ENCODE data around the gene SLC15A3. TPM values are rescaled to one million over a fixed set of nuclear protein-coding genes. Genes with fewer than 3 reads are reported as not detected.

The SLC15A3 gene
- total RNA-seq, 2 experiments from 2014 or later = 12.6 to 41.4 TPM

DNA sequence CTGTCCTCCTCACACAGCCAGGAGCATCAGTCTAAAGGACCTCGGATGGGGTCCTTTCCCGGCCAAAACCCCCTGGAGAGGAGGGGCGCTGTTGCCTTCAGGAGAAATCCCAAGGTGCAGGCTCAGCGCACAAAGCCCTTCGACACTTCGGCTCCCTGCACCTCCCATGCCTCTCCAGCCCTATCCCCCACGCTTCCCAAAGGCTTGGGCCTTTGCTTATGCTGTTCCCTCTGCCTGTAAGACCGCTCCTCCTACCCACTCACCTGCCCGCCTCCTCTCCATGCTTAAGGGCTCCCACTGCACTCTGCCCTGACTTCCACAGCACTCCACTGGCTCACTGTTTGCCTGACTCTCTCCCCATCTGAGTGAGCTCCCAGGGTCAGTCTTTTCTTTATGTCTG is 13.5 kb downstream of the SLC15A3 start:
- ChIA-PET POLR2A (no interaction called here), CTCF (ENCODE audit: unreplicated experiment) (no interaction called here)
- Histone ChIP-seq H2AFZ (ENCODE audit: low read length) (no peak overlapping the region), H4K20me1 (ENCODE audit: insufficient read depth, low read length) (no peaks in the 10 kb centered on the region), H3K36me3 (ENCODE audit: insufficient read depth, low read length) (peaks cover 20% of the 10 kb centered on the region; the same call in 1 of the 2 replicates), H3K4me1 (ENCODE audit: insufficient read depth, low read length, poor library complexity, severe bottlenecking) (peaks cover 24% of the 10 kb centered on the region), H3K79me2 (ENCODE audit: insufficient read depth, low read depth, low read length) (no peaks in the 10 kb centered on the region), H3K4me3 (ENCODE audit: low read depth, low read length, poor library complexity, severe bottlenecking) (no peak overlapping the region), H3K27ac (ENCODE audit: low read depth, low read length, poor library complexity, severe bottlenecking) (no peak overlapping the region), H3K9me3 (ENCODE audit: low read length) (no peaks in the 10 kb centered on the region), H3K9me2 (ENCODE audit: insufficient read depth, low read length) (no peaks in the 10 kb centered on the region), H3K4me2 (ENCODE audit: low read length) (no peak overlapping the region)
- TF ChIP-seq EZH2phosphoT487 (IDR thresholded peaks at IDR 0.05; ENCODE audit: borderline replicate concordance, low read depth, low read length) = no peak
- TF ChIP-seq, protein P1, sequence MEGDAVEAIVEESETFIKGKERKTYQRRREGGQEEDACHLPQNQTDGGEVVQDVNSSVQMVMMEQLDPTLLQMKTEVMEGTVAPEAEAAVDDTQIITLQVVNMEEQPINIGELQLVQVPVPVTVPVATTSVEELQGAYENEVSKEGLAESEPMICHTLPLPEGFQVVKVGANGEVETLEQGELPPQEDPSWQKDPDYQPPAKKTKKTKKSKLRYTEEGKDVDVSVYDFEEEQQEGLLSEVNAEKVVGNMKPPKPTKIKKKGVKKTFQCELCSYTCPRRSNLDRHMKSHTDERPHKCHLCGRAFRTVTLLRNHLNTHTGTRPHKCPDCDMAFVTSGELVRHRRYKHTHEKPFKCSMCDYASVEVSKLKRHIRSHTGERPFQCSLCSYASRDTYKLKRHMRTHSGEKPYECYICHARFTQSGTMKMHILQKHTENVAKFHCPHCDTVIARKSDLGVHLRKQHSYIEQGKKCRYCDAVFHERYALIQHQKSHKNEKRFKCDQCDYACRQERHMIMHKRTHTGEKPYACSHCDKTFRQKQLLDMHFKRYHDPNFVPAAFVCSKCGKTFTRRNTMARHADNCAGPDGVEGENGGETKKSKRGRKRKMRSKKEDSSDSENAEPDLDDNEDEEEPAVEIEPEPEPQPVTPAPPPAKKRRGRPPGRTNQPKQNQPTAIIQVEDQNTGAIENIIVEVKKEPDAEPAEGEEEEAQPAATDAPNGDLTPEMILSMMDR (conservative IDR thresholded peaks at IDR 0.05; ENCODE audit: low read length) = no peak
- intact Hi-C loops (cut with micrococcal nuclease; ENCODE audit: unreplicated experiment) = no loop called here
- no peak for DNase-seq (ENCODE audit: low spot score)
- BruUV-seq (replicated peaks) = no TSS peak

DNA sequence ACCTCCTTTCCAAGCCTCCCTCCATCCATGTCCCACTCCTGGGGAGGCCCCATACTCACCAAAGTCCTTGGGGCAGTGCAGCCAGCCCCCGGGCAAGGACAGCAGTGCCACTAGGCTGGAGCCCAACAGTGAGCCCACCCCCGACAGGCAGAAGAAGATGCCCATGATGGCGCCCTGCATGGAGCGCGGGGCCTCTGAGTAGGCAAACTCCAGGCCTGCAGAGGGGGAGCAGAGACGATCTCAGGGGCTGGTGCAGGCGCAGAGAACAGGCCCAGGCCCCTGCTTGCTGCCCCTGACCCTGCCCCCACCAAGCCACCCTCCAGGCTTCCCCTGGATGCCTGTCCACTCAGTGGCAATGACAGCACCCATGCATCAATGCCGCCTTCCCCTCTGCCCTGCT is 14.2 kb downstream of the SLC15A3 start:
- Histone ChIP-seq H2AFZ (ENCODE audit: low read length) (no peak overlapping the region), H3K9me3 (ENCODE audit: low read length) (no peaks in the 10 kb centered on the region), H3K36me3 (ENCODE audit: insufficient read depth, low read length) (peaks cover 16% of the 10 kb centered on the region; the same call in 1 of the 2 replicates), H3K4me1 (ENCODE audit: insufficient read depth, low read length, poor library complexity, severe bottlenecking) (peaks cover 31% of the 10 kb centered on the region), H3K9me2 (ENCODE audit: insufficient read depth, low read length) (no peaks in the 10 kb centered on the region), H3K4me3 (ENCODE audit: low read depth, low read length, poor library complexity, severe bottlenecking) (no peak overlapping the region), H3K4me2 (ENCODE audit: low read length) (no peak overlapping the region), H3K79me2 (ENCODE audit: insufficient read depth, low read depth, low read length) (no peaks in the 10 kb centered on the region), H4K20me1 (ENCODE audit: insufficient read depth, low read length) (no peaks in the 10 kb centered on the region), H3K27ac (ENCODE audit: low read depth, low read length, poor library complexity, severe bottlenecking) (no peak overlapping the region)
- DNase-seq (ENCODE audit: low spot score) = no peak
- BruUV-seq (replicated peaks) = no TSS peak
- ChIA-PET POLR2A (no interaction called here), CTCF (ENCODE audit: unreplicated experiment) (no interaction called here)
- TF ChIP-seq, protein P1 (conservative IDR thresholded peaks at IDR 0.05; ENCODE audit: low read length) = no peak
- no peak for TF ChIP-seq EZH2phosphoT487 (IDR thresholded peaks at IDR 0.05; ENCODE audit: borderline replicate concordance, low read depth, low read length)
- intact Hi-C loops (cut with micrococcal nuclease; ENCODE audit: unreplicated experiment) = no loop called here

DNA sequence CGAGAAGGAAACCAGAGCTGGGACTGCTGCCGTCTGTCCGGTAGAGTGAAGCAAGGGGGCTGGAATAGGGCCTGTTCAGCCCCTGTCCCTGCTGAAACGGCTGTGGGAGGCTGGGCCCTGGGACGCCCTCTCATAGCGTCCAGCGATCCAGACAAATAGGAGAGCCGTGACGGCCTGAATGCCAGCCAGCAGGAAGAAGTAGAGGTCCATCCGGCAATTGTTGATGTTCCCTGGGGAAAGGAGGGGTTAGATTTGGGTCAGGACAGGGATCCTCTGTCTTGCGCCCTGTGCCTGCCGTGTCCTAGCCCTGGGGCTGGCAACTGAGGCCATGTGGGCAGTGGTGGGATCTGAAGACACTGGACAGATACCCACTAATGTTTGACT is 14.8 kb downstream of the SLC15A3 start:
- H3K4me1 ChIP-seq (ENCODE audit: insufficient read depth, low read length, poor library complexity, severe bottlenecking) = peaks cover 31% of the 10 kb centered on the region
- no peak overlapping the region for H3K4me3 ChIP-seq (ENCODE audit: low read depth, low read length, poor library complexity, severe bottlenecking)
- DNase-seq (ENCODE audit: low spot score) = no peak
- no peaks in the 10 kb centered on the region for H4K20me1 ChIP-seq (ENCODE audit: insufficient read depth, low read length)
- no peak overlapping the region for H2AFZ ChIP-seq (ENCODE audit: low read length)
- no peak overlapping the region for H3K4me2 ChIP-seq (ENCODE audit: low read length)
- peaks cover 15% of the 10 kb centered on the region; the same call in 1 of the 2 replicates for H3K36me3 ChIP-seq (ENCODE audit: insufficient read depth, low read length)
- ChIA-PET POLR2A (no interaction called here), CTCF (ENCODE audit: unreplicated experiment) (no interaction called here)
- no peaks in the 10 kb centered on the region for H3K9me2 ChIP-seq (ENCODE audit: insufficient read depth, low read length)
- TF ChIP-seq, protein P1 (conservative IDR thresholded peaks at IDR 0.05; ENCODE audit: low read length) = no peak
- H3K9me3 ChIP-seq (ENCODE audit: low read length) = no peaks in the 10 kb centered on the region
- no peaks in the 10 kb centered on the region for H3K79me2 ChIP-seq (ENCODE audit: insufficient read depth, low read depth, low read length)
- H3K27ac ChIP-seq (ENCODE audit: low read depth, low read length, poor library complexity, severe bottlenecking) = no peak overlapping the region
- BruUV-seq (replicated peaks) = no TSS peak
- intact Hi-C loops (cut with micrococcal nuclease; ENCODE audit: unreplicated experiment) = no loop called here

Data from OCI-LY7 (cell line).